Activated B cell treated with CpG ODN at 0.5 μM for 24 hours (primary cell): ENCODE data around the gene SEMA3C. TPM values are rescaled to one million over a fixed set of nuclear protein-coding genes. Genes with fewer than 3 reads are reported as not detected.

Experiments
- ATAC-seq: fragments of 200-7000 bp; cut with Tn5 transposase; one replicate; pipeline ENCODE4 v1.10.0; 2021; ENCODE audit warnings: low read depth, mild to moderate bottlenecking, moderate library complexity
- CTCF ChIA-PET: fragments of 350-600 bp; sonication (Branson Sonifier 250); formaldehyde crosslinking; loops from one replicate; lab custom pipeline; 2021; ENCODE audit warnings: antibody characterized with exemption; lab: Charles Lee
- POLR2A ChIA-PET: fragments of 350-600 bp; sonication (Branson Sonifier 250); formaldehyde crosslinking; loops from one replicate; lab custom pipeline; 2021; ENCODE audit warnings: antibody characterized with exemption; lab: Charles Lee
- DNase-seq: peaks from one replicate; pipeline ENCODE4 v3.0.0; 2022
- H3K27ac Mint-ChIP-seq: one replicate; pipeline ENCODE4 v1.8.0; 2020; ENCODE audit warnings: mixed read lengths
- H3K27me3 Mint-ChIP-seq: one replicate; pipeline ENCODE4 v1.8.0; 2021; ENCODE audit warnings: mixed read lengths
- H3K36me3 Mint-ChIP-seq: one replicate; pipeline ENCODE4 v1.8.0; 2021; ENCODE audit warnings: low read depth, mixed read lengths
- H3K4me1 Mint-ChIP-seq: one replicate; pipeline ENCODE4 v1.8.0; 2021; ENCODE audit warnings: mixed read lengths
- H3K4me3 Mint-ChIP-seq: one replicate; pipeline ENCODE4 v1.8.0; 2020; ENCODE audit warnings: mild to moderate bottlenecking, mixed read lengths
- H3K9me3 Mint-ChIP-seq: one replicate; pipeline ENCODE4 v1.8.0; 2020; ENCODE audit warnings: mixed read lengths
- CTCF ChIP-seq: fragments of 200-600 bp; IDR thresholded peaks from one replicate; pipeline ENCODE4 v1.8.0; 2022; ENCODE audit warnings: antibody characterized with exemption, mild to moderate bottlenecking
- intact Hi-C: fragments of 100-400 bp; cut with micrococcal nuclease; formaldehyde crosslinking; loops from one replicate; pipeline ENCODE4 v1.15.1; 2024
- total RNA-seq: library from RNA; stranded (reverse); gene quantifications from 2 replicates; pipeline ENCODE4 v1.2.3, GENCODE V29; 2022

The SEMA3C gene
- total RNA-seq, 1 donor from 2014 or later: not detected

GRCh38 chr7:80945976-80946375, 27.1 kb upstream of the SEMA3C start:
- Mint-ChIP-seq H3K9me3 (peaks cover 2% of the 10 kb centered on the region), H3K36me3 (no peaks in the 10 kb centered on the region), H3K4me1 (no peaks in the 10 kb centered on the region), H3K4me3 (no peak overlapping the region), H3K27me3 (no peaks in the 10 kb centered on the region), H3K27ac (no peak overlapping the region)
- CTCF ChIA-PET: no interaction called here
- intact Hi-C loops: no loop called here
- DNase-seq (no peak), ATAC-seq (no peak)
- POLR2A ChIA-PET: no interaction called here
- TF ChIP-seq CTCF: no peak

- CTCF ChIA-PET: no interaction called here
- POLR2A ChIA-PET: no interaction called here
- H3K4me1 Mint-ChIP-seq: no peaks in the 10 kb centered on the region
Measured at GRCh38 chr7:80943342-80943741, 24.5 kb upstream of the SEMA3C start.

GRCh38 chr7:80942261-80943041, 23.6 kb upstream of the SEMA3C start:
- ChIA-PET POLR2A (no interaction called here), CTCF (no interaction called here)
- no peaks in the 10 kb centered on the region for H3K27me3 Mint-ChIP-seq
- DNase-seq (no peak), ATAC-seq (no peak)
- no peaks in the 10 kb centered on the region for H3K4me1 Mint-ChIP-seq
- no peak overlapping the region for H3K27ac Mint-ChIP-seq
- no peaks in the 10 kb centered on the region for H3K9me3 Mint-ChIP-seq
- H3K36me3 Mint-ChIP-seq: no peaks in the 10 kb centered on the region
- intact Hi-C loops: no loop called here
- TF ChIP-seq CTCF: no peak
- no peak overlapping the region for H3K4me3 Mint-ChIP-seq

More at GRCh38 chr7:80943342-80943741, 24.5 kb upstream of the SEMA3C start:
- DNase-seq (no peak), ATAC-seq (no peak)
- intact Hi-C loops: no loop called here
- Mint-ChIP-seq H3K9me3 (no peaks in the 10 kb centered on the region), H3K27ac (no peak overlapping the region), H3K4me3 (no peak overlapping the region), H3K27me3 (no peaks in the 10 kb centered on the region), H3K36me3 (no peaks in the 10 kb centered on the region)
- TF ChIP-seq CTCF: no peak

GRCh38 chr7:80941208-80941758, 22.4 kb upstream of the SEMA3C start:
- no peaks in the 10 kb centered on the region for H3K27me3 Mint-ChIP-seq
- H3K27ac Mint-ChIP-seq: no peak overlapping the region
- intact Hi-C loops: no loop called here
- H3K9me3 Mint-ChIP-seq: no peaks in the 10 kb centered on the region
- H3K4me3 Mint-ChIP-seq: no peak overlapping the region
- no peaks in the 10 kb centered on the region for H3K36me3 Mint-ChIP-seq
- CTCF ChIA-PET: no interaction called here
- no peak for TF ChIP-seq CTCF
- no peak for ATAC-seq
- no peaks in the 10 kb centered on the region for H3K4me1 Mint-ChIP-seq
- DNase-seq: no peak
- POLR2A ChIA-PET: no interaction called here

- DNase-seq (no peak), ATAC-seq (no peak)
- Mint-ChIP-seq H3K36me3 (no peaks in the 10 kb centered on the region), H3K4me1 (no peaks in the 10 kb centered on the region), H3K9me3 (no peaks in the 10 kb centered on the region), H3K4me3 (no peak overlapping the region), H3K27me3 (no peaks in the 10 kb centered on the region), H3K27ac (no peak overlapping the region)
- no peak for TF ChIP-seq CTCF
- ChIA-PET CTCF (no interaction called here), POLR2A (no interaction called here)
- intact Hi-C loops: no loop called here
Measured at GRCh38 chr7:80940539-80941207, 21.8 kb upstream of the SEMA3C start.
